ENCODE measurements around the gene TMEM132C.

GRCh38 chr12:128337071-128337345 lies 70.0 kb downstream of the TMEM132C start:
- no peak for TF ChIP-seq POLR2AphosphoS5 (IDR thresholded peaks at IDR 0.05; ENCODE audit: low read depth, low read length)
- TF ChIP-seq POLR2A (IDR thresholded peaks at IDR 0.05; ENCODE audit: low read depth, low read length), result no peak
